Measurements from ENCODE around the gene HPCAL4.

GRCh38 chr1:39687243-39687642 lies 4.0 kb downstream of the HPCAL4 start:
- TF ChIP-seq POLR2A (IDR thresholded peaks at IDR 0.05; ENCODE audit: low read depth, low read length) (no peak), POLR2AphosphoS5 (IDR thresholded peaks at IDR 0.05; ENCODE audit: low read depth, low read length) (no peak)
